22Rv1 (cell line): ENCODE results near the gene LZTR1.

Experiments used
- H3K27ac ChIP-seq: fragments of 450-650 bp; 2 replicates; pipeline ENCODE4 v1.5.1; 2017
- ZFX ChIP-seq: fragments of 450-650 bp; IDR thresholded peaks from 2 replicates; pipeline ENCODE4 v1.6.1; 2017; ENCODE audit warnings: antibody characterized with exemption, borderline replicate concordance
- TF ChIP-seq, protein P1 (sequence below): fragments of 450-650 bp; IDR thresholded peaks from 2 replicates; pipeline ENCODE4 v1.5.1; 2017; ENCODE audit warnings: mild to moderate bottlenecking

LZTR1 gene

DNA sequence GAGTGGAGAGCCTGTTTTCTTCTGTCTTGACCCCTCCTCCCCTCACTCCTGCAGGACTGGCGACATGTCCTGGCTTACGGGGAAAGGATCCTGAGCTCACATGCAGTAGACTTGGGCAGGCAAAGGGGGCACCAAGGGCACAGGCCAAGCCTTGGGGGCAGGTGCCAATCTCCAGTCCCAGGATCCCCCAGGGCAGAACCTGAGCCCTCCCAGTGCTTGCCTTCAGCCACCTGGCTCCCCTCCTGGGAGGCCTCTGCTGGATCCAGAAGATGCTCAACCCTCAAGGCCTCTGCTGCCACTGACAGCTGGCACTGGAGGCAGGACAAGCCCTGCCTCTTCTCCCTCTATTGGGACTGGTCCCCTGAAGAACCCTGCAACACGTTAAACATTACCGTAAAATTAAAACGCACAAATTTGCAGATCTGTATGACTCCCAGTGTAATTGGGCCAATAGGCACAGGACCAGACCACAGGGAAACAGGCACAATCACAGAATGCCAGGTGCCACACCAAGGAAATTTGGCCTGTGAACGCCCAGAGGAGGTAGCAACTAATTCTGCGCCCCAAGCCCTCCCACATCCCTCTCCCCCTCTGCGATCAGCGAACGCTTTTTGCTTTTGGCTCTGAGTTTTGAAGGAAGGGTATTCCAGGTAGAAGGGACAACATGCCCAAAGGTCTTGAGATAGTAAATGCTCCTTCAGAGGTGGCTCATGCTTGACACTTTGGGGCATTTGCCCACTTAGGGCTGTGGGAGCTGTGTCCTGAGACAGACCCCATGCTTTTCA, 967 bp upstream of the LZTR1 start:
- no peak for TF ChIP-seq ZFX
- TF ChIP-seq, protein P1, sequence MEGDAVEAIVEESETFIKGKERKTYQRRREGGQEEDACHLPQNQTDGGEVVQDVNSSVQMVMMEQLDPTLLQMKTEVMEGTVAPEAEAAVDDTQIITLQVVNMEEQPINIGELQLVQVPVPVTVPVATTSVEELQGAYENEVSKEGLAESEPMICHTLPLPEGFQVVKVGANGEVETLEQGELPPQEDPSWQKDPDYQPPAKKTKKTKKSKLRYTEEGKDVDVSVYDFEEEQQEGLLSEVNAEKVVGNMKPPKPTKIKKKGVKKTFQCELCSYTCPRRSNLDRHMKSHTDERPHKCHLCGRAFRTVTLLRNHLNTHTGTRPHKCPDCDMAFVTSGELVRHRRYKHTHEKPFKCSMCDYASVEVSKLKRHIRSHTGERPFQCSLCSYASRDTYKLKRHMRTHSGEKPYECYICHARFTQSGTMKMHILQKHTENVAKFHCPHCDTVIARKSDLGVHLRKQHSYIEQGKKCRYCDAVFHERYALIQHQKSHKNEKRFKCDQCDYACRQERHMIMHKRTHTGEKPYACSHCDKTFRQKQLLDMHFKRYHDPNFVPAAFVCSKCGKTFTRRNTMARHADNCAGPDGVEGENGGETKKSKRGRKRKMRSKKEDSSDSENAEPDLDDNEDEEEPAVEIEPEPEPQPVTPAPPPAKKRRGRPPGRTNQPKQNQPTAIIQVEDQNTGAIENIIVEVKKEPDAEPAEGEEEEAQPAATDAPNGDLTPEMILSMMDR: no peak
- H3K27ac ChIP-seq: peak overlapping the region; percentile 85

- no peak for TF ChIP-seq ZFX
- TF ChIP-seq, protein P1: no peak
- H3K27ac ChIP-seq: peak overlapping the region; percentile 85
These were observed 426 bp downstream of the LZTR1 start for GRCh38 chr22:20982563-20982882.

GRCh38 chr22:20983081-20983771, 1.1 kb downstream of the LZTR1 start:
- TF ChIP-seq, protein P1: no peak
- TF ChIP-seq ZFX: no peak
- no peak overlapping the region for H3K27ac ChIP-seq

DNA sequence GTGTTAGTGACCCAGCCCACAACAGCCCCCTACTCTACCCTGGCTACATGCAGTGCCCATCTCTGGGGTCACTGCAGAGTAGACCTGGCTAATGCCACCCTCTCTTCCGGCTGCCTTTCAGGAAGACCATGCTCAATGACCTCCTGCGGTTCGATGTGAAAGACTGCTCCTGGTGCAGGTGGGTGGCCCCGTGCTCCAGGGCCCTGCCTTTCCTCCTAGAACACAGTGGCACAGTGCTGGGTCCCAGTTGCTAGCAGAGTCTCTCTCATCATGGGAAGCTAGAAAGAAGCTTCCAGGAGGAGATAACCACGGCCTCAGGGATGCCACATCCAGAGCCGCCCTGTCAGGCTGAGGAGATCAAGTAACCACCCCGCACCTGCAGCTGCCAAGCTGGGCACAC, 3.6 kb downstream of the LZTR1 start:
- TF ChIP-seq ZFX: no peak
- TF ChIP-seq, protein P1: no peak
- no peak overlapping the region for H3K27ac ChIP-seq

DNA sequence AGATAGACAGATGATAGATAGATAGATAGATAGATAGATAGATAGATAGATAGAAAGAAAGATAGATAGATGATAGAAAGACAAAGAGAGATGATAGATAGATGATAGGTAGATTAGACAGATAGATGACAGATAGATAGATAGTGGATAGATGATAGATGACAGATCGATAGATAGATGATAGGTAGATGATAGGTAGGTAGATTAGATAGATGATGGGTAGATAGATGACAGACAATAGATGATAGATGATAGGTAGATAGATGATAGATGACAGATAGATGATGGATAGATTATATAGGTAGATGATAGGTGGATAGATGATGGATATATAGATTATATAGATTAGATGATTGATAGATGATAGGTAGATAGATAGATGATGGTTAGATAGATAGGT, 4.3 kb downstream of the LZTR1 start:
- TF ChIP-seq ZFX: no peak
- H3K27ac ChIP-seq: no peak overlapping the region

DNA sequence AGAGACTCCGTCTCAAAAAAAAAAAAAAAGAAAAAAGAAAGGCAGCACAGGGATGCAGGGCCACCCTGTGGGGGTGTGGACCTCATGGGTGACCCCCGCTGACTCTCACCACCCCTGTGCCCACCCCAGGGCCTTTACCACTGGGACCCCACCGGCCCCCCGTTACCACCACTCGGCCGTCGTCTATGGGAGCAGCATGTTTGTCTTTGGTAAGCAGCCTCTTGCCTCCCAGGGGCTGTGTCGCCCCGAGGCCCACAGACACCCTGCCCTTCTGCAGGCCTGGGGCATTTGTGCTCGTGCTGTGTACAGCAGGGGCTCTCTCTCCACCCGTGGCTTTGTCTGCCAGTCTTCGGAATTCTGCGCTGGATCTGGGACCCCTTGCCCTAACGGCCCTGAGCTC, 5.3 kb downstream of the LZTR1 start:
- no peak overlapping the region for H3K27ac ChIP-seq
- TF ChIP-seq, protein P1: no peak
- TF ChIP-seq ZFX: no peak

DNA sequence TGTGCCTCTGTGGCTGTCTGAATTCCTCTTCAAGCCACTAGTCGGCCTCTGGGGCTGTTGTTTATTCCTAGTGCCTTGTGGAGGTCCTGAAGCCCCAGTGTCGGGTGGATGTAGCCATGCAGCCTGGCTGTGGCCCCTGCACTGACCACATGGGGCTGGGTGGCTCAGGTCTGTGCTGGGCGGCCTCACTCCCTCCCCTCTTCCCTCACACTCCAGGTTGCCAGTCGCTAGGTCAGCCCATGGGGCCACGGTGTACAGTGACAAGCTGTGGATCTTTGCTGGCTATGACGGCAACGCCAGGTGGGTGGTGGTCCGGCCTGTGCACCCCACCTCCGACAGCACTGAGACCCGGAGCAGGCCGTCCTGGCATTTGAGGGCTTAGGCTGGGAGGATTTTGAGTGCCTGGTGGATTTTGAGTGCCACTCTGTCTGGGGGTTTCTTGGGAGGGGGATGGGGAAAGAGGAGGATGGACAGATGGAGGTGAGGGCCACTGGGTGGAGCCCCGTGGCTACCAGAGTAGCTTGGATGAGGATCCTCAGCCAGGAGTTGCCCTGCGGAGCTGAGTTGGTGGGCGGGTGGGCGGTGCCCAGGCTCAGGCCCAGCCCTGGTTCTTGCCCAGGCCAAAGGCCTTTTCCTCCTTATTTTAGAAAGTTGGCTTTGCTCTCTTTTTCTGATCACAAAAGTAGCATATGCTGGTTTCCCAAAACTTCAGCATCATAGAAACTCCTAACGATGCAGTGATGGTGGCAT, 6.7 kb downstream of the LZTR1 start:
- no peak overlapping the region for H3K27ac ChIP-seq
- TF ChIP-seq, protein P1: no peak
- TF ChIP-seq ZFX: no peak
